Measurements from ENCODE around the gene SAMD4B. TPM values are rescaled to one million over a fixed set of nuclear protein-coding genes. Genes with fewer than 3 reads are reported as not detected.

Gene SAMD4B
- total and polyA plus RNA-seq, 9 donors = 59.0 to 139 (median 110) TPM

DNA sequence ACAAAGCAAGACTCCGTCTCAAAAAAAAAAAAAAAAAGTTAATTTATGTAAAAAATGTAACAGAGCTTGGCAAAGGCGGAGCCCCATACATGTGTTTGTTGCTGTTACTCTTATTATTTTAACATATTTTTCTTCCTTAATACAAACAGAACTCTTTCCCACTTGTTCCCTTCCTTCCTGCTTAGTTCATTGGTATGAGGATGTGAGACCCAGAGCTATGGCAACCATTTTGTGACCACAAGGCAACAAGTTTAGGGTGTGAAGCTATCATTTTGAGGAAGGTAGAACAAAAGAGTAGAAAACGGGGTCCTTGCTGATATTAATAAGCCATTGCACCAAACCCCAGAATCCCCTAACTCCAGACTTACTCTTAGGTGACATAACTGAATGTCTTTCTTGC, 40.7 kb upstream of the SAMD4B start:
- H3K27ac ChIP-seq = no peak overlapping the region
- TF ChIP-seq, protein P1, sequence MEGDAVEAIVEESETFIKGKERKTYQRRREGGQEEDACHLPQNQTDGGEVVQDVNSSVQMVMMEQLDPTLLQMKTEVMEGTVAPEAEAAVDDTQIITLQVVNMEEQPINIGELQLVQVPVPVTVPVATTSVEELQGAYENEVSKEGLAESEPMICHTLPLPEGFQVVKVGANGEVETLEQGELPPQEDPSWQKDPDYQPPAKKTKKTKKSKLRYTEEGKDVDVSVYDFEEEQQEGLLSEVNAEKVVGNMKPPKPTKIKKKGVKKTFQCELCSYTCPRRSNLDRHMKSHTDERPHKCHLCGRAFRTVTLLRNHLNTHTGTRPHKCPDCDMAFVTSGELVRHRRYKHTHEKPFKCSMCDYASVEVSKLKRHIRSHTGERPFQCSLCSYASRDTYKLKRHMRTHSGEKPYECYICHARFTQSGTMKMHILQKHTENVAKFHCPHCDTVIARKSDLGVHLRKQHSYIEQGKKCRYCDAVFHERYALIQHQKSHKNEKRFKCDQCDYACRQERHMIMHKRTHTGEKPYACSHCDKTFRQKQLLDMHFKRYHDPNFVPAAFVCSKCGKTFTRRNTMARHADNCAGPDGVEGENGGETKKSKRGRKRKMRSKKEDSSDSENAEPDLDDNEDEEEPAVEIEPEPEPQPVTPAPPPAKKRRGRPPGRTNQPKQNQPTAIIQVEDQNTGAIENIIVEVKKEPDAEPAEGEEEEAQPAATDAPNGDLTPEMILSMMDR (IDR thresholded peaks at IDR 0.05) = no peak
- no peak for TF ChIP-seq POLR2A (IDR thresholded peaks at IDR 0.05)
- no peak for TF ChIP-seq EP300 (IDR thresholded peaks at IDR 0.05)

DNA sequence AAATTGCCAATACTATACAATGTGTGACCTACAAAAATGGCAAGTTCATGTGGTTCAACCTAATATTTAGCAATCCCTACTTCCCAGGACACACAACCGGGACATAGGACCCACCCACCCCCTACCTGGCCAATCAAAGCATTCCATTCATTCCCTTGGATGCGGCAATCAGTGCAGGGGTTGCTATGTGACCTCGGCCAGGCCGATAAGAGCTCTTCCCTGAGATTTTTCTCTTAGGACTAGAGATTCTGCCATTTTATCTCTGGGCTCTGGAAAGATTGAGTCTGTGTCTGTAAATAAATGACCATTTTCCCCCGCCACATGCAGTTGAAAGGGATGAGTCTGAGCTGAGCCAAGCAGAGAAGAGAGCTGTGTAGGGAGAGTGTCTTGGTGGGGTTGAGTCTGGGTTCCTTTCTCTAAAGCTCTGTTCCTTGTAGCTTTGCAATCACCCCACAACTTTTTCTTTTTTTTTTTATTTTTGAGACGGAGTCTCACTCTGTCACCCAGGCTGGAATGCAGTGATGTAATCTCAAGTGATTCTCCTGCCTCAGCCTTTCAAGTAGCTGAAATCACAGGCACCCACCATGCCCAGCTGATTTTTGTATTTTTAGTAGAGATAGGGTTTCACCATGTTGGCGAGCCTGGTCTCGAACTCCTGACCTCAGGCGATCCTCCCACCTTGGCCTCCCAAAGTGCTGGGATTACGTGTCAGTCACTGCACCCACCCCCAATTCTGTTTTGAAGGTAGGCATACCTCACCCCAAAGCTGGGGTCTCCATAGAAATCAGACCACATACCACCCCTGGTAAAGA, 38.6 kb upstream of the SAMD4B start:
- no peak for DNase-seq
- Histone ChIP-seq H3K27ac (no peak overlapping the region), H3K4me3 (no peak overlapping the region), H3K4me1 (ENCODE audit: insufficient read depth) (no peaks in the 10 kb centered on the region), H3K27me3 (no peaks in the 10 kb centered on the region), H3K9me3 (no peaks in the 10 kb centered on the region), H3K36me3 (no peaks in the 10 kb centered on the region)
- WGBS, 3 donors = 37 to 49% (median 41%) methylated on average over 10 of the region's 10 CpGs
- intact Hi-C loops (cut with DNase I) = no loop called here
- no peak for TF ChIP-seq EP300 (IDR thresholded peaks at IDR 0.05)
- TF ChIP-seq, protein P1 (IDR thresholded peaks at IDR 0.05) = no peak

More for the DNA sequence above, 40.7 kb upstream of the SAMD4B start:
- H3K9me3 ChIP-seq = no peaks in the 10 kb centered on the region
- no peaks in the 10 kb centered on the region for H3K4me1 ChIP-seq (ENCODE audit: insufficient read depth)
- H3K36me3 ChIP-seq = no peaks in the 10 kb centered on the region
- 82 to 90% (median 84%) methylated on average over 3 of the region's 3 CpGs for WGBS, 3 donors
- intact Hi-C loops (cut with DNase I) = no loop called here
- H3K4me3 ChIP-seq = no peak overlapping the region
- H3K27me3 ChIP-seq = no peaks in the 10 kb centered on the region
- no peak for DNase-seq

DNA sequence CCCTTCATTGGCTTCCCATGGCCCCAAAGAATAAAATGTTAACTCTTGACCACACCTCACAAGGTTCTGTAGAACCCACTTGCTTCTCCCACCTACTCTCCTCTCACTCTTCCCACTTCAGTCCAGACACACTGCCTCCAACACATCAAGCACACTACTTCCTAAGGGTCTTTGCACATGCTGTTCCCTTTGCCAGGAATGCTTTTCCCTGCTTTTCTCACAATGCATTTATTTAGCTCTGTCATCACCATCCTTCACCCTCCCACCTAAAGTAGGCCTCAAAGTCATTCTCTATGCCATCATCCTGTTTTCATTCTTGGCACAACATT, 38.1 kb upstream of the SAMD4B start:
- no peak for DNase-seq
- intact Hi-C loops (cut with DNase I) = no loop called here
- Histone ChIP-seq H3K4me3 (no peak overlapping the region), H3K27ac (no peak overlapping the region), H3K27me3 (no peaks in the 10 kb centered on the region), H3K4me1 (ENCODE audit: insufficient read depth) (no peaks in the 10 kb centered on the region), H3K9me3 (no peaks in the 10 kb centered on the region), H3K36me3 (no peaks in the 10 kb centered on the region)
- TF ChIP-seq, protein P1 (IDR thresholded peaks at IDR 0.05) = no peak
- TF ChIP-seq EP300 (IDR thresholded peaks at IDR 0.05) (no peak), POLR2A (IDR thresholded peaks at IDR 0.05) (no peak)

DNA sequence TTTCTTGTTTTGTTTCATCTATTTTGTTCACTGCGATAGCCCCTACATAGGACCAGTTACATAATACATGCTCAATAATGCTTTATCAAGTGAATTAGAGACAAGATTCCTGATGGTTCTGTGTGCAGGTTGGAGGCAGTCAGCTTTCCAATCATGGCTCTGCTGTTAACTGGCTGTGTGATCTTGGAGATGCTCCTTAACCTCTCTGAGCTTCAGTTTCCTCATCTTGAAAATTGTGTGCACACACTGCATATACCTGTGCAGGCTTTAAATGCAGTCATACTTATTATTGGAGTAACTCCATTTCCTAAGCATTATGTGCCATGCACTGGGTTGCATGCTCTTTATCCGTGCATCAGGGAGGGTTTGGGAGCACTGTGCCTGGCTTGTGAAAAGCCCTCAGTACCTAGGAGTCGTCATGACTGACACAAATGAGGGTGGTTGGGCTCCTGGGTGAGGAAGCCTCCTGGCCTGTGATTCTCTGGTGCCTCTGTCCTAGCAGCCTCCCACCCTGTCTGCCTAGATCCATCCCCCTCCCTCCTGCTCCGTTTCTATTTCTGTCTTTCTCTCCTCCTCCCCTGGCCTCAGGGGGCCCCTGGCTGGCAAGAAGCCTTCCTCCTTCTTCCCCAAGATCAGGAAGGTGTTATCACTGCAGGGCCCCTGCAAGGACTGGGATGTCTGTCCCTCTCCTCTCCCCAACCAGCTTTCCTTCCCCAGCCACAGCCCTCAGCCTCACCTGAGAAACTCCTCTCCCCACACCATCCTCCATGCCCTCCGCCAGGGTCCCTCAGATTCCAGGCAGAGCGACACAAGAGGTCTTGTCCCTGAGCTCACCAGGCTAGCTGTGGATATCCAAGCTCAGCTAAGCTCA, 37.3 kb upstream of the SAMD4B start:
- DNase-seq = no peak
- H3K27me3 ChIP-seq = no peaks in the 10 kb centered on the region
- H3K9me3 ChIP-seq = no peaks in the 10 kb centered on the region
- H3K4me1 ChIP-seq (ENCODE audit: insufficient read depth) = no peaks in the 10 kb centered on the region
- TF ChIP-seq, protein P1 (IDR thresholded peaks at IDR 0.05) = no peak
- TF ChIP-seq EP300 (IDR thresholded peaks at IDR 0.05) (no peak), POLR2A (IDR thresholded peaks at IDR 0.05) (no peak)
- no peaks in the 10 kb centered on the region for H3K36me3 ChIP-seq
- no peak overlapping the region for H3K4me3 ChIP-seq
- intact Hi-C loops (cut with DNase I) = no loop called here
- WGBS, 3 donors = 30 to 36% (median 35%) methylated on average over 6 of the region's 6 CpGs
- H3K27ac ChIP-seq = no peak overlapping the region
